HepG2 (cell line): ENCODE data around the gene ABCB10. TPM values are rescaled to one million over a fixed set of nuclear protein-coding genes. Genes with fewer than 3 reads are reported as not detected.

Experiments
- FOXA3 ChIP-seq: IDR thresholded peaks from 2 replicates; pipeline ENCODE4 v1.6.1; 2016; ENCODE audit warnings: missing genetic modification reagents, missing compliant biosample characterization
- FOXK1 ChIP-seq: sonication (generic); formaldehyde crosslinking; IDR thresholded peaks from 2 replicates; pipeline ENCODE4 v1.4.0; 2020; ENCODE audit warnings: low read depth, missing genetic modification reagents, borderline replicate concordance
- GATAD1 ChIP-seq: IDR thresholded peaks from 2 replicates; pipeline ENCODE4 v1.6.1; 2016; ENCODE audit warnings: missing genetic modification reagents, missing compliant biosample characterization
- NCOA2 ChIP-seq: sonication (generic); formaldehyde crosslinking; IDR thresholded peaks from 2 replicates; pipeline ENCODE4 v1.8.0; 2022; ENCODE audit warnings: inconsistent platforms
- TAF15 ChIP-seq: fragments of 200-400 bp; formaldehyde crosslinking; IDR thresholded peaks from one replicate; pipeline ENCODE4 v1.6.1; 2018; ENCODE audit warnings: mild to moderate bottlenecking, low read depth, low read length; ENCODE audit not compliant: poor library complexity, severe bottlenecking
- ZNF460 ChIP-seq: sonication (generic); formaldehyde crosslinking; IDR thresholded peaks from 2 replicates; pipeline ENCODE4 v1.5.1; 2020; ENCODE audit warnings: missing genetic modification reagents, mild to moderate bottlenecking, borderline replicate concordance
- ZNF550 ChIP-seq: sonication (generic); formaldehyde crosslinking; IDR thresholded peaks from 2 replicates; pipeline ENCODE4 v1.4.0; 2020; ENCODE audit warnings: mild to moderate bottlenecking, missing genetic modification reagents, borderline replicate concordance
- ZNF746 ChIP-seq: sonication (generic); formaldehyde crosslinking; IDR thresholded peaks from 2 replicates; pipeline ENCODE4 v1.8.0; 2022; ENCODE audit warnings: mild to moderate bottlenecking, missing genetic modification reagents
- polyA plus RNA-seq, 8 experiments: library from polyadenylated mRNA; depleted of rRNA in 3 of 8; stranded (reverse) in 7 of 8; unstranded in 1 of 8; fragments of >200 nt; fragmentation: Illumina TruSeq in 4 of 8; extraction: Trizol in 4 of 8; gene quantifications; 2 replicates each; pipeline versions ENCODE4 v1.2.1 to v1.2.3, GENCODE V29; 2011 to 2016; ENCODE audit warnings: low read depth in 4 of 8, missing spikeins in 1 of 8, mixed read lengths in 1 of 8; ENCODE audit not compliant: insufficient read depth in 1 of 8
- total RNA-seq, 5 experiments: library from RNA; depleted of rRNA; stranded (reverse); fragments of >200 nt; fragmentation: Illumina TruSeq; extraction: Trizol; gene quantifications; 2 replicates each; pipeline ENCODE4 v1.2.3, GENCODE V29; 2016; ENCODE audit warnings: low read depth in 1 of 5
- TF ChIP-seq, protein P1 (sequence below): sonication (generic); formaldehyde crosslinking; IDR thresholded peaks from 2 replicates; pipeline ENCODE4 v1.5.1; 2020; ENCODE audit warnings: mild to moderate bottlenecking, missing genetic modification reagents
- TF ChIP-seq, protein P2 (sequence below): sonication (generic); formaldehyde crosslinking; IDR thresholded peaks from 2 replicates; pipeline ENCODE4 v1.4.0; 2020; ENCODE audit warnings: low read depth, mild to moderate bottlenecking, missing genetic modification reagents
- TF ChIP-seq, protein P3 (sequence below): sonication (generic); formaldehyde crosslinking; IDR thresholded peaks from 2 replicates; pipeline ENCODE4 v1.4.0; 2020; ENCODE audit warnings: mild to moderate bottlenecking, missing genetic modification reagents
- TF ChIP-seq, protein P4 (sequence below): sonication (generic); formaldehyde crosslinking; IDR thresholded peaks from 2 replicates; pipeline ENCODE4 v1.4.0; 2020; ENCODE audit warnings: missing genetic modification reagents
- TF ChIP-seq, protein P5 (sequence below): sonication (generic); formaldehyde crosslinking; conservative IDR thresholded peaks from 2 replicates; pipeline ENCODE4 v1.4.0; 2020; ENCODE audit warnings: missing genetic modification reagents
- TF ChIP-seq, protein P6 (sequence below): sonication (generic); formaldehyde crosslinking; IDR thresholded peaks from 2 replicates; pipeline ENCODE4 v1.9.0; 2021; ENCODE audit warnings: missing genetic modification reagents, mild to moderate bottlenecking, borderline replicate concordance
- TF ChIP-seq, protein P7 (sequence below): conservative IDR thresholded peaks from 2 replicates; pipeline ENCODE4 v1.6.1; 2018; ENCODE audit warnings: missing genetic modification reagents

ABCB10 gene
- total and polyA plus RNA-seq, 2 of the 13 experiments (the other 11 are each of a cell fraction or from before 2014, with no cell fraction given) = 11.2 to 28.9 TPM

DNA sequence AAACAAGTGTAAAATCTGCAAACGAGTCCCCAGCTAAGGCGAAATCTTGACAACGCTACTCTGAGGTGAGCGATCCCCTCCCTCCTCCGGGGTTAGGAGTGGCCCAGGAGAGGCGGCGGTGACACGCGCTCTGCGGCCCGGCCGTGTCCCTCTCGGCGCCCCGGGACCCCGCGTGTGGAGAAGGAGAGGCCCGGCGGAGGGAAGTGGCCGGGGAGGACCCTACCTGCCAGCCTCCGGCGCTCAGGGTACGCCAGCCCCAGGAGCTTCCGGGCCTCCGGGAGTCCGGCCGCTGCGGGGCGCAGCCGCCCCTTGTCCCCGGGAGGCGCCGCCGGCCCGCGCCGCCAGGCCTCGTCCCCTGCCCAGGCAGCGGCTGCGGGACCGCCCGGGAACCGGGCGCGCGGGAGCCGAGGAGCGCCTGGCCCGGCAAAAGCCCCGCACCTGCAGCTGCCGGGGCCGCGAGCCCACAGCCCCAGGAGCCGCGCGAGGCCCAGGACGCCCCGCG lies 543 bp downstream of the ABCB10 start (continued):
- TF ChIP-seq, protein P1, sequence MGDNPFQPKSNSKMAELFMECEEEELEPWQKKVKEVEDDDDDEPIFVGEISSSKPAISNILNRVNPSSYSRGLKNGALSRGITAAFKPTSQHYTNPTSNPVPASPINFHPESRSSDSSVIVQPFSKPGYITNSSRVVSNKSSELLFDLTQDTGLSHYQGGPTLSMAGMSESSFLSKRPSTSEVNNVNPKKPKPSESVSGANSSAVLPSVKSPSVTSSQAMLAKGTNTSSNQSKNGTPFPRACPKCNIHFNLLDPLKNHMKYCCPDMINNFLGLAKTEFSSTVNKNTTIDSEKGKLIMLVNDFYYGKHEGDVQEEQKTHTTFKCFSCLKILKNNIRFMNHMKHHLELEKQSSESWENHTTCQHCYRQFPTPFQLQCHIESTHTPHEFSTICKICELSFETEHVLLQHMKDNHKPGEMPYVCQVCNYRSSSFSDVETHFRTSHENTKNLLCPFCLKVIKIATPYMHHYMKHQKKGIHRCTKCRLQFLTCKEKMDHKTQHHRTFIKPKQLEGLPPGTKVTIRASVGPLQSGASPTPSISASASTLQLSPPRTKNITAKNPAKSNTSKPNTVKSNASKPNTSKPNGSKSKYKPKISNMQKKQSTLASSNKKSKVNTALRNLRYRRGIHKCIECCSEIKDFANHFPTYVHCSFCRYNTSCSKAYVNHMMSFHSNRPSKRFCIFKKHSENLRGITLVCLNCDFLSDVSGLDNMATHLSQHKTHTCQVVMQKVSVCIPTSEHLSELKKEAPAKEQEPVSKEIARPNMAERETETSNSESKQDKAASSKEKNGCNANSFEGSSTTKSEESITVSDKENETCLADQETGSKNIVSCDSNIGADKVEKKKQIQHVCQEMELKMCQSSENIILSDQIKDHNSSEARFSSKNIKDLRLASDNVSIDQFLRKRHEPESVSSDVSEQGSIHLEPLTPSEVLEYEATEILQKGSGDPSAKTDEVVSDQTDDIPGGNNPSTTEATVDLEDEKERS (CRISPR knock-in tag) = no peak
- TF ChIP-seq GATAD1 (no peak), NCOA2 (CRISPR knock-in tag) (no peak), TAF15 (no peak), ZNF746 (CRISPR knock-in tag) (peak; percentile 26; the same call in 1 of the 2 replicates), ZNF460 (0 out of 2 replicates have a peak, but pooled peaks have one; percentile 37), ZNF550 (no peak), FOXK1 (CRISPR knock-in tag) (no peak), FOXA3 (CRISPR knock-in tag) (no peak)
- TF ChIP-seq, protein P2, sequence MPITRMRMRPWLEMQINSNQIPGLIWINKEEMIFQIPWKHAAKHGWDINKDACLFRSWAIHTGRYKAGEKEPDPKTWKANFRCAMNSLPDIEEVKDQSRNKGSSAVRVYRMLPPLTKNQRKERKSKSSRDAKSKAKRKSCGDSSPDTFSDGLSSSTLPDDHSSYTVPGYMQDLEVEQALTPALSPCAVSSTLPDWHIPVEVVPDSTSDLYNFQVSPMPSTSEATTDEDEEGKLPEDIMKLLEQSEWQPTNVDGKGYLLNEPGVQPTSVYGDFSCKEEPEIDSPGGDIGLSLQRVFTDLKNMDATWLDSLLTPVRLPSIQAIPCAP = no peak
- TF ChIP-seq, protein P3, sequence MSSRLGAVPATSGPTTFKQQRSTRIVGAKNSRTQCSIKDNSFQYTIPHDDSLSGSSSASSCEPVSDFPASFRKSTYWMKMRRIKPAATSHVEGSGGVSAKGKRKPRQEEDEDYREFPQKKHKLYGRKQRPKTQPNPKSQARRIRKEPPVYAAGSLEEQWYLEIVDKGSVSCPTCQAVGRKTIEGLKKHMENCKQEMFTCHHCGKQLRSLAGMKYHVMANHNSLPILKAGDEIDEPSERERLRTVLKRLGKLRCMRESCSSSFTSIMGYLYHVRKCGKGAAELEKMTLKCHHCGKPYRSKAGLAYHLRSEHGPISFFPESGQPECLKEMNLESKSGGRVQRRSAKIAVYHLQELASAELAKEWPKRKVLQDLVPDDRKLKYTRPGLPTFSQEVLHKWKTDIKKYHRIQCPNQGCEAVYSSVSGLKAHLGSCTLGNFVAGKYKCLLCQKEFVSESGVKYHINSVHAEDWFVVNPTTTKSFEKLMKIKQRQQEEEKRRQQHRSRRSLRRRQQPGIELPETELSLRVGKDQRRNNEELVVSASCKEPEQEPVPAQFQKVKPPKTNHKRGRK (CRISPR knock-in tag) = no peak
- TF ChIP-seq, protein P4, sequence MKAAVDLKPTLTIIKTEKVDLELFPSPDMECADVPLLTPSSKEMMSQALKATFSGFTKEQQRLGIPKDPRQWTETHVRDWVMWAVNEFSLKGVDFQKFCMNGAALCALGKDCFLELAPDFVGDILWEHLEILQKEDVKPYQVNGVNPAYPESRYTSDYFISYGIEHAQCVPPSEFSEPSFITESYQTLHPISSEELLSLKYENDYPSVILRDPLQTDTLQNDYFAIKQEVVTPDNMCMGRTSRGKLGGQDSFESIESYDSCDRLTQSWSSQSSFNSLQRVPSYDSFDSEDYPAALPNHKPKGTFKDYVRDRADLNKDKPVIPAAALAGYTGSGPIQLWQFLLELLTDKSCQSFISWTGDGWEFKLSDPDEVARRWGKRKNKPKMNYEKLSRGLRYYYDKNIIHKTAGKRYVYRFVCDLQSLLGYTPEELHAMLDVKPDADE (CRISPR knock-in tag) = no peak
- TF ChIP-seq, protein P5, sequence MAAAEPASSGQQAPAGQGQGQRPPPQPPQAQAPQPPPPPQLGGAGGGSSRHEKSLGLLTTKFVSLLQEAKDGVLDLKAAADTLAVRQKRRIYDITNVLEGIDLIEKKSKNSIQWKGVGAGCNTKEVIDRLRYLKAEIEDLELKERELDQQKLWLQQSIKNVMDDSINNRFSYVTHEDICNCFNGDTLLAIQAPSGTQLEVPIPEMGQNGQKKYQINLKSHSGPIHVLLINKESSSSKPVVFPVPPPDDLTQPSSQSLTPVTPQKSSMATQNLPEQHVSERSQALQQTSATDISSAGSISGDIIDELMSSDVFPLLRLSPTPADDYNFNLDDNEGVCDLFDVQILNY = no peak
- TF ChIP-seq, protein P6, sequence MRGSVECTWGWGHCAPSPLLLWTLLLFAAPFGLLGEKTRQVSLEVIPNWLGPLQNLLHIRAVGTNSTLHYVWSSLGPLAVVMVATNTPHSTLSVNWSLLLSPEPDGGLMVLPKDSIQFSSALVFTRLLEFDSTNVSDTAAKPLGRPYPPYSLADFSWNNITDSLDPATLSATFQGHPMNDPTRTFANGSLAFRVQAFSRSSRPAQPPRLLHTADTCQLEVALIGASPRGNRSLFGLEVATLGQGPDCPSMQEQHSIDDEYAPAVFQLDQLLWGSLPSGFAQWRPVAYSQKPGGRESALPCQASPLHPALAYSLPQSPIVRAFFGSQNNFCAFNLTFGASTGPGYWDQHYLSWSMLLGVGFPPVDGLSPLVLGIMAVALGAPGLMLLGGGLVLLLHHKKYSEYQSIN (CRISPR knock-in tag) = no peak
- TF ChIP-seq, protein P7, sequence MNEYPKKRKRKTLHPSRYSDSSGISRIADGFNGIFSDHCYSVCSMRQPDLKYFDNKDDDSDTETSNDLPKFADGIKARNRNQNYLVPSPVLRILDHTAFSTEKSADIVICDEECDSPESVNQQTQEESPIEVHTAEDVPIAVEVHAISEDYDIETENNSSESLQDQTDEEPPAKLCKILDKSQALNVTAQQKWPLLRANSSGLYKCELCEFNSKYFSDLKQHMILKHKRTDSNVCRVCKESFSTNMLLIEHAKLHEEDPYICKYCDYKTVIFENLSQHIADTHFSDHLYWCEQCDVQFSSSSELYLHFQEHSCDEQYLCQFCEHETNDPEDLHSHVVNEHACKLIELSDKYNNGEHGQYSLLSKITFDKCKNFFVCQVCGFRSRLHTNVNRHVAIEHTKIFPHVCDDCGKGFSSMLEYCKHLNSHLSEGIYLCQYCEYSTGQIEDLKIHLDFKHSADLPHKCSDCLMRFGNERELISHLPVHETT (CRISPR knock-in tag) = no peak
